C4-2B (cell line): Measurements from ENCODE around the gene ARHGEF19.

Experiments
- ZFX ChIP-seq: fragments of 450-650 bp; IDR thresholded peaks from 2 replicates; pipeline ENCODE4 v1.6.1; 2017
- TF ChIP-seq, protein P1 (sequence below): fragments of 450-650 bp; conservative IDR thresholded peaks from 2 replicates; pipeline ENCODE4 v1.5.1; 2017; ENCODE audit warnings: mild to moderate bottlenecking

DNA sequence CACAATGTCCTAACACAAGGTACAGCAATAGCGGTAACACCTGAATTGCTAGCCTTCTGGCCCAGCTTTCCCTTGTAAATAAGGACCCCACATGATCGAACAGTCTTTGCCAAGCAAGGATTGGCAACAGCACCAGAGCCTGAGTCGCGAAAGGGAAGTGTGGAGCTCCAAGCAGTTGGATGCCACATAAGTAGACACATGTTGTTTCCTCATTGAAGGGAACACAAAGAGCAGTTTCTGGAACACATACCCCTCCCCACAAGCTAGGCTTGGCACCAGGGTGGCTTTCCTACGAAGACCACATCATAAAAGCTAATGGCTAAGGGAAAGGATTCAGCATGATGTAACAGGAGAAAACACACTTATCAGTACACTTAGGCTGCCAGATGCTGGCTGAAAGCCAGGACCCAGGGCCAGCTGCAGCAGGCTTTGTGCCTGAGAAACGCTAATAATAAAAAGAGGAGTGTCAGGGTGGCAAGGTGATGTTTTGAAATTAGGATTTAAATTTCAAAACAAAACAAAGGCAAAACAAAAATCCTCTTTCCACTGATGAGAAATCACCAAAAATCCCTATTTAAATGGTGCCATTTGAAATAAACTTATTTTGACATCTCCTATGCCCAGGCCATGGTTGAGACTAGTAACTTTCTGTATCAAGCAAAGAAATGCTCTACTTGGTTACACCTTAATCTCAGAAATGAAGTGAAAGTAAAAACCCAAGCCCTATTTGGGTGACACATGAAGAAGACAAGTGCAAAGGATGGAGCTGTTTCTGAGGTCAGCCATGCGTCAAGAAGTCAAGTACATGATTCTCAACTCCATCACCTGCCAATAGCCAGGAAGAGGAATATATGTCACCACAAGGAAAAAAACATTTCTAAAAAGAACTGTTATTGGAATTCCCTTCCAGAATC is 36.4 kb upstream of the ARHGEF19 start:
- TF ChIP-seq, protein P1, sequence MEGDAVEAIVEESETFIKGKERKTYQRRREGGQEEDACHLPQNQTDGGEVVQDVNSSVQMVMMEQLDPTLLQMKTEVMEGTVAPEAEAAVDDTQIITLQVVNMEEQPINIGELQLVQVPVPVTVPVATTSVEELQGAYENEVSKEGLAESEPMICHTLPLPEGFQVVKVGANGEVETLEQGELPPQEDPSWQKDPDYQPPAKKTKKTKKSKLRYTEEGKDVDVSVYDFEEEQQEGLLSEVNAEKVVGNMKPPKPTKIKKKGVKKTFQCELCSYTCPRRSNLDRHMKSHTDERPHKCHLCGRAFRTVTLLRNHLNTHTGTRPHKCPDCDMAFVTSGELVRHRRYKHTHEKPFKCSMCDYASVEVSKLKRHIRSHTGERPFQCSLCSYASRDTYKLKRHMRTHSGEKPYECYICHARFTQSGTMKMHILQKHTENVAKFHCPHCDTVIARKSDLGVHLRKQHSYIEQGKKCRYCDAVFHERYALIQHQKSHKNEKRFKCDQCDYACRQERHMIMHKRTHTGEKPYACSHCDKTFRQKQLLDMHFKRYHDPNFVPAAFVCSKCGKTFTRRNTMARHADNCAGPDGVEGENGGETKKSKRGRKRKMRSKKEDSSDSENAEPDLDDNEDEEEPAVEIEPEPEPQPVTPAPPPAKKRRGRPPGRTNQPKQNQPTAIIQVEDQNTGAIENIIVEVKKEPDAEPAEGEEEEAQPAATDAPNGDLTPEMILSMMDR, result no peak
- no peak for TF ChIP-seq ZFX
